NCI-H69 (cell line): ENCODE measurements around the gene APOE.
"Not testable (repeated sequence)": the region's sequence is repeated elsewhere in the genome, so short reads cannot be mapped to it uniquely, and the experiment has no call there.

Experiments used
- DNase-seq: peaks from one replicate; lab custom pipeline; 2025; lab: John Stamatoyannopoulos, UW

The APOE gene

DNA sequence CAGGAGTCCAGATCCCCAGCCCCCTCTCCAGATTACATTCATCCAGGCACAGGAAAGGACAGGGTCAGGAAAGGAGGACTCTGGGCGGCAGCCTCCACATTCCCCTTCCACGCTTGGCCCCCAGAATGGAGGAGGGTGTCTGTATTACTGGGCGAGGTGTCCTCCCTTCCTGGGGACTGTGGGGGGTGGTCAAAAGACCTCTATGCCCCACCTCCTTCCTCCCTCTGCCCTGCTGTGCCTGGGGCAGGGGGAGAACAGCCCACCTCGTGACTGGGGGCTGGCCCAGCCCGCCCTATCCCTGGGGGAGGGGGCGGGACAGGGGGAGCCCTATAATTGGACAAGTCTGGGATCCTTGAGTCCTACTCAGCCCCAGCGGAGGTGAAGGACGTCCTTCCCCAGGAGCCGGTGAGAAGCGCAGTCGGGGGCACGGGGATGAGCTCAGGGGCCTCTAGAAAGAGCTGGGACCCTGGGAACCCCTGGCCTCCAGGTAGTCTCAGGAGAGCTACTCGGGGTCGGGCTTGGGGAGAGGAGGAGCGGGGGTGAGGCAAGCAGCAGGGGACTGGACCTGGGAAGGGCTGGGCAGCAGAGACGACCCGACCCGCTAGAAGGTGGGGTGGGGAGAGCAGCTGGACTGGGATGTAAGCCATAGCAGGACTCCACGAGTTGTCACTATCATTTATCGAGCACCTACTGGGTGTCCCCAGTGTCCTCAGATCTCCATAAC is at the start of gene APOE:
Gene APOE (plus strand): TSS at position 360 of the 724 bp plus-strand sequence. CDS start 829 bp downstream, outside the sequence.
- peak; percentile 40 for DNase-seq

- peak; percentile 90 for DNase-seq
Measured at GRCh38 chr19:44856421-44857083, 49.0 kb upstream of the APOE start.

GRCh38 chr19:44857837-44858236 is 47.8 kb upstream of the APOE start:
- DNase-seq: peak; percentile 75

GRCh38 chr19:44861576-44861975 is 44.0 kb upstream of the APOE start:
- DNase-seq: not testable (repeated sequence)

DNA sequence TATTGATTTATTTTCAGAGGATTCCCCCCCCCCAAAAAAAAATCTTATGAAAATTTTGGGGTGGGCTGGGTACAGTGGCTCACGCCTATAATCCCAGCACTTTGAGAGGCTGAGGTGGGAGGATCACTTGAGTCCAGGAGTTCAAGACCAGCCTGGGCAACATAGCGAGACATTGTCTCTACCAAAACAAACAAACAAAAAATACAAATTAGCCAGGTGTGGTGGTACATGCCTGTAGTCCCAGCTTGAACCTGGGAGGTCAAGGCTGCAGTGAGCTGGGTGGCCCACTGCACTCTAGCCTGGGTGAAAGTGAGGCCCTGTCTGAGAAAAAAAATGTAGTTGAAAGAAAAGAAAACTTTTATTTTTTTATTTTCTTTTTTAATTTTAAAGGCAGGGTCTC is 41.6 kb upstream of the APOE start:
- no peak for DNase-seq

- DNase-seq: no peak
Measured at GRCh38 chr19:44865196-44865767, 40.3 kb upstream of the APOE start.

- DNase-seq: no peak
Measured at GRCh38 chr19:44866664-44867063, 38.9 kb upstream of the APOE start.

DNA sequence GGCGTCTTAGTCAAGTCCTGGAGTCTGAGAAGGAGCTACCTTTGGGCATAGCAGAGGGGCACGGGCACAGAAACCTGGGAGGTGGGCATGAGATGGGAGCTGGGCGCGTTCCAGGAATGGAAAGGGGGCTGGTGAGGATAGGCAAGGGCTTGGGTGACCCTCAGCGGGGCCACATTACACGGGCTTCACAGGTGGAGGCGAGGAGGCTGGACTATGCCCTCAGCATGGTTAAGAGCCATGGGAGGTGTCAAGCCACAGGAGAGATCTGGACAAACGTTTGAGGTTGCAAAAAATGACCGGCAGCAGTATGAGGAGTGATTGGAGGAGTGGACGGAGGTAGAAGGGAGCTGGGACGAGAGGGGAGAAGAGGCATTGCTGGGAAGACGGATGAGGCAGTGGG is 38.0 kb upstream of the APOE start:
- DNase-seq: no peak

- no peak for DNase-seq
Measured at GRCh38 chr19:44869733-44870470, 35.7 kb upstream of the APOE start.

GRCh38 chr19:44871809-44872208 is 33.8 kb upstream of the APOE start:
- no peak for DNase-seq

DNA sequence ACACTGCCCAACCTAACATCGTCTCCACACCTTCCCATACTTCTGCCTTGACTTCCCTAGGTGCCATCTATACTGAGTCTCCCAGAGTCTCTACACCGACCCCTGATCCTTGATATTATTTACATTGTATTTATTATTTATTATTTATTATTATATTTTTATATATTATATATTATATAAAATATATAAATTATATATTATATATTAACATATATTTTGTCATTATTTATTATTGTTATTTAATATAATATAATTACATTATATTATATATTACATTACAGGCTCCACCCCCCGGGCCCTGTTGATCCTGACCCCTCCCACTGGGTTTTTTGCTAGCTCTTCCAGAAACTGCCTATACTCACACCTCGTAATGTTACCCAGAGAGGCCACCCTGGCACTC is 32.9 kb upstream of the APOE start:
- no peak for DNase-seq

- DNase-seq: no peak
Measured at GRCh38 chr19:44874317-44874716, 31.3 kb upstream of the APOE start.

- no peak for DNase-seq
Measured at GRCh38 chr19:44875666-44876451, 29.7 kb upstream of the APOE start.

DNA sequence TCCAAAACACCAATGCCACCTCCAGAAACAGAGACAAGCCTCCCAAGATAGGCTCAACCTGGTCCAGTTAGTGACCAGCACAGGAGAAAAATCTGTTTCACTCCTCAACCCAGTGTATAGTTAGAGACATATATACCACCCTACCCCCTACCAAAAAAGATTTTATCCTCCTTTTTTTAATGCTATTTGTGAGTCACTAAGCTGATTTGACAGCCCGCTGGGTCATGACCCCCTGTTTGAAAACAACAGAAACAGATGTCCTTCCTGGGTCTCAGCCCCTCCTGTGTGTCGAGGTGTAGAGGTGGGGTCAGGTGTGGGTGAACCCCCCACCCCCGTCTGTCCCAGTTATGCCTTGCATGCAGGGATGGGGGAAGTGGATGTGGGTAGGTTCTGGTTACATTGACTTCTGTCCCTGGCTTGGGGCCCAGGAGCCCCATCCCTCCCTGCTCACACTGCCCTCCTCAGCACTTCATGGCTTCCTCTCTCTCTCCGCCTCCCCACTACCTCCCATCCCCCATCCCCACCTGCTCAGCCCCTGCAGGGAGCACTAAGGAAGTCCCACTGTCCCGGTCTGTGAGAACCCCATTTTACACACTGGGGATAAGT is 28.6 kb upstream of the APOE start:
- peak; percentile 44 for DNase-seq

DNA sequence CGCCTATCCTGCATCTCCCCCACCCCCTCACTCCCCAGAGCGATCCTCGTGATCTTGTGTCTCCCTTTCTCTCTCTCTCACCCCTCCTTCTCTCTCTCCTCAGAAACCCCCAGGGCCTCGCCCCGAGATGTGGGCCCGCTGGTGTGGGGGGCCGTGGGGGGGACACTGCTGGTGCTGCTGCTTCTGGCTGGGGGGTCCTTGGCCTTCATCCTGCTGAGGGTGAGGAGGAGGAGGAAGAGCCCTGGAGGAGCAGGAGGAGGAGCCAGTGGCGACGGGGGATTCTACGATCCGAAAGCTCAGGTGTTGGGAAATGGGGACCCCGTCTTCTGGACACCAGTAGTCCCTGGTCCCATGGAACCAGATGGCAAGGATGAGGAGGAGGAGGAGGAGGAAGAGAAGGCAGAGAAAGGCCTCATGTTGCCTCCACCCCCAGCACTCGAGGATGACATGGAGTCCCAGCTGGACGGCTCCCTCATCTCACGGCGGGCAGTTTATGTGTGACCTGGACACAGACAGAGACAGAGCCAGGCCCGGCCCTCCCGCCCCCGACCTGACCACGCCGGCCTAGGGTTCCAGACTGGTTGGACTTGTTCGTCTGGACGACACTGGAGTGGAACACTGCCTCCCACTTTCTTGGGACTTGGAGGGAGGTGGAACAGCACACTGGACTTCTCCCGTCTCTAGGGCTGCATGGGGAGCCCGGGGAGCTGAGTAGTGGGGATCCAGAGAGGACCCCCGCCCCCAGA is 27.3 kb upstream of the APOE start:
- DNase-seq: no peak

DNA sequence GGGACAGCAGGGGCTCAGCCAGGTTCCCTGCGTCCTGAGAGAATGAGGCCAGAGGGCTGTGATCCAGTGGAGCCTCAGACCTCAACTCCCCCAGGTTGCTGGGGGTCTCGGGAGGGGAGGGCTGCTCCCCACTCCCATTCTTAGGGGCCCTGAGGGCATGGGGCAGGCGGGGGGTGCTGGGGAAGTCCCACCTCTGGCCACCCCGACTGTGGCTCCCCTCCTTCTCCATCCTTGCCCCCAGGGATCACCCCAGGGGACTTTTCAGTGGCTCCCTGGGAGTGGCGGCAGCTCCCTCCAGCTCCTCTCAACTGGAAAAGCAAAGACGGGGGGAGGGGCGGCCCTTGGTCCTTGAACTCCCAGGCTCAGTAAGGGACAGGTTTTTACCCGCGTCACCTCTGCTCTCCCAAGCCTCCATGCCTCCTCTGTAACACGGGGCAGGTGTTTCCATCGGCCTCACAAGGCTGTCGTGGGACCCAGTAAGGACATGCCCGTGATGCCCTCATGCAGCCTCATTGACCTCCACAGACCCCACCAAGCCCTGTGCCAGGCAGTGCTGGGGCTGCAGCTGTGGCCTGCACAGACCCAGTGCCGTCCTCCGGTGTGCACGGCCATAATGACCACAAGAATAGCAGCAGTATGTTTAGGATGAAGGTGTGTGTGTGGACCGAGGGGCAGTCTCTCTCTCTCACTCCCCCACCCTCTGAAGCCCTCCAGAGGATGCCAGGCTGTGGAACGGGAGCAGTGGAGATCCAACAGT is 26.1 kb upstream of the APOE start:
- no peak for DNase-seq

DNA sequence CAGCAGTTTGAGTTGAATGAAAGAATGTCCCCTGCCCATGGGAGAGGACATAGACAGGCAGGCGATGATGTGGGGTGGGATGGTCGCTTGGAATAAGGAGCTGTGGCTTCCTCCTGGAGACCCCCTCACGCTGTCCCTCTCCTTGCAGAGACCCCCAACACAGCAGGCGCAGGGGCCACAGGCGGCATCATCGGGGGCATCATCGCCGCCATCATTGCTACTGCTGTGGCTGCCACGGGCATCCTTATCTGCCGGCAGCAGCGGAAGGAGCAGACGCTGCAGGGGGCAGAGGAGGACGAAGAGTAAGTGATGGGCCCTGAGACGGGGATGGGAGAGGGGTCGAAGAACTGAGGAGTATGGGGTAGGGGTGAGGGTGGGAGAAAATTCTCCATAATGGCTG is 23.5 kb upstream of the APOE start:
- DNase-seq: no peak

DNA sequence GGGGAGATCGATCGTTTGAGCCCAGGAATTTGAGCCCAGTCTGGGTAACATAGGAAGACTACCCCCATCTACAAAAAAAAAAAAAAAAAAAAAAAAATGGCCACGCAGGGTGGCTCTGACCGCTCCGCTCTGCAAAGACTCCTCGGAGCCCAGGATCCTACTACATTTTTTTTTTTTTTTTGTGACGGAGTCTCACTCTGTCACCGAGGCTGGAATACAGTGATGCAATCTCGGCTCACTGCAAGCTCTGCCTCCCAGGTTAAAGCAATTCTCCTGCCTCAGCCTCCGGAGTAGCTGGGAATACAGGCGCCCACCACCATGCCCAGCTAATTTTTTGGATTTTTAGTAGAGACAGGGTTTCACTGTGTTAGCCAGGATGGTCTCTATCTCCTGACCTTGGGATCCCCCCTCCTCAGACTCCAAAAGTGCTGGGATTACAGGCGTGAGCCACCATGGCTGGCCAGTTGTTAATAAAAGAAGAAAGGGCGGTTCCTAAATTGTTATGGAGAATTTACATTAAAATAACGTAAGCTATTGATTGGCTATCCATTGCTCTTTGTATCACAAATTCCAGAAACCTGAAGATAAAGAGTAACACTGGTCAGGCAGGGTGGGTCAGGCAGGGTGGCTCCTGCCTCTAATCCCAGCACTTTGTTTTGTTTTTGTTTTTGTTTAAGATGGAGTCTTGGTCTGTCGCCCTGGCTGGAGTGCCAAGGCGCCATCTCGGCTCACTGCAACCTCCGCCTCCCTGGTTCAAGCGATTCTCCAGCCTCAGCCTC is 22.8 kb upstream of the APOE start:
- DNase-seq: not testable (repeated sequence)

GRCh38 chr19:44883922-44884321 is 21.7 kb upstream of the APOE start:
- DNase-seq: no peak
